ENCODE data around the gene AQP7.
"Not testable (repeated sequence)": the region's sequence is repeated elsewhere in the genome, so short reads cannot be mapped to it uniquely, and the experiment has no call there.

The AQP7 gene

GRCh38 chr9:33403941-33404787, 1.8 kb upstream of the AQP7 start:
- no peak for DNase-seq (ENCODE audit: low read depth)
- H3K4me3 ChIP-seq (ENCODE audit: low read depth, low read length) = no peak overlapping the region

- DNase-seq (ENCODE audit: low read depth); H3K4me3 ChIP-seq (ENCODE audit: low read depth, low read length): not testable (repeated sequence)
These were observed 559 bp downstream of the AQP7 start for GRCh38 chr9:33401809-33402208.

GRCh38 chr9:33399047-33399446, 3.3 kb downstream of the AQP7 start:
- not testable (repeated sequence) for H3K4me3 ChIP-seq (ENCODE audit: low read depth, low read length); DNase-seq (ENCODE audit: low read depth)

GRCh38 chr9:33397801-33398200, 4.6 kb downstream of the AQP7 start:
- not testable (repeated sequence) for DNase-seq (ENCODE audit: low read depth); H3K4me3 ChIP-seq (ENCODE audit: low read depth, low read length)

GRCh38 chr9:33395159-33395879, 7.0 kb downstream of the AQP7 start:
- not testable (repeated sequence) for H3K4me3 ChIP-seq (ENCODE audit: low read depth, low read length); DNase-seq (ENCODE audit: low read depth)

- not testable (repeated sequence) for DNase-seq (ENCODE audit: low read depth); H3K4me3 ChIP-seq (ENCODE audit: low read depth, low read length)
These were observed 8.4 kb downstream of the AQP7 start for GRCh38 chr9:33393986-33394385.

- no peak overlapping the region for H3K4me3 ChIP-seq (ENCODE audit: low read depth, low read length)
- no peak for DNase-seq (ENCODE audit: low read depth)
These were observed 8.8 kb downstream of the AQP7 start for GRCh38 chr9:33393581-33393980.

GRCh38 chr9:33392591-33393021, 9.8 kb downstream of the AQP7 start:
- not testable (repeated sequence) for H3K4me3 ChIP-seq (ENCODE audit: low read depth, low read length); DNase-seq (ENCODE audit: low read depth)

GRCh38 chr9:33391111-33391771, 11.1 kb downstream of the AQP7 start:
- peak; percentile 92 for DNase-seq (ENCODE audit: low read depth)
- H3K4me3 ChIP-seq (ENCODE audit: low read depth, low read length) = not testable (repeated sequence)

- DNase-seq (ENCODE audit: low read depth) = no peak
- no peak overlapping the region for H3K4me3 ChIP-seq (ENCODE audit: low read depth, low read length)
These were observed 14.0 kb downstream of the AQP7 start for GRCh38 chr9:33388110-33388994.

- not testable (repeated sequence) for DNase-seq (ENCODE audit: low read depth)
These were observed 15.4 kb downstream of the AQP7 start for GRCh38 chr9:33386998-33387397.

GRCh38 chr9:33386641-33386996, 15.7 kb downstream of the AQP7 start:
- H3K4me3 ChIP-seq (ENCODE audit: low read depth, low read length); DNase-seq (ENCODE audit: low read depth): not testable (repeated sequence)

More at GRCh38 chr9:33386998-33387397, 15.4 kb downstream of the AQP7 start:
- H3K4me3 ChIP-seq (ENCODE audit: low read depth, low read length) = not testable (repeated sequence)

GRCh38 chr9:33385979-33386640, 16.3 kb downstream of the AQP7 start:
- not testable (repeated sequence) for H3K4me3 ChIP-seq (ENCODE audit: low read depth, low read length); DNase-seq (ENCODE audit: low read depth)

GRCh38 chr9:33385536-33385935, 16.8 kb downstream of the AQP7 start:
- H3K4me3 ChIP-seq (ENCODE audit: low read depth, low read length); DNase-seq (ENCODE audit: low read depth): not testable (repeated sequence)

GRCh38 chr9:33383396-33383795, 19.0 kb downstream of the AQP7 start:
- not testable (repeated sequence) for DNase-seq (ENCODE audit: low read depth); H3K4me3 ChIP-seq (ENCODE audit: low read depth, low read length)

GRCh38 chr9:33382397-33382796, 20.0 kb downstream of the AQP7 start:
- not testable (repeated sequence) for H3K4me3 ChIP-seq (ENCODE audit: low read depth, low read length); DNase-seq (ENCODE audit: low read depth)

- H3K4me3 ChIP-seq (ENCODE audit: low read depth, low read length) = no peak overlapping the region
- no peak for DNase-seq (ENCODE audit: low read depth)
These were observed 21.1 kb downstream of the AQP7 start for GRCh38 chr9:33381231-33381791.

- no peak for DNase-seq (ENCODE audit: low read depth)
- no peak overlapping the region for H3K4me3 ChIP-seq (ENCODE audit: low read depth, low read length)
These were observed 21.8 kb downstream of the AQP7 start for GRCh38 chr9:33380390-33381094.

Measured in skeletal muscle cell (primary cell).